ENCODE results near the gene IFT43. TPM values are rescaled to one million over a fixed set of nuclear protein-coding genes. Genes with fewer than 3 reads are reported as not detected.
A peak's percentile ranks its signal among the peaks of the same experiment; 100 is the strongest.

IFT43 gene
- total RNA-seq, 1 experiment from 2014 or later, result 19.5 TPM

- POLR2A ChIA-PET, result interaction anchor here (0.6 to 1.1 kb wide), 4 partner anchors 77 to 648 kb away, joined by 3 to 4 read pairs (median 3); no protein-coding TSS in a partner anchor
- H3K4me1 ChIP-seq, result peaks cover 8% of the 10 kb centered on the region
These were observed 2.6 kb upstream of the IFT43 start for GRCh38 chr14:75983019-75983358.

GRCh38 chr14:75984674-75985073 is 889 bp upstream of the IFT43 start:
- Histone ChIP-seq H3K4me1 (peaks cover 8% of the 10 kb centered on the region), H3K27me3 (replicated peaks; ENCODE audit: control insufficient read depth, insufficient read depth, low read length) (no peaks in the 10 kb centered on the region), H3K9me3 (no peaks in the 10 kb centered on the region), H3K4me3 (ENCODE audit: low read depth, low read length) (no peak overlapping the region), H3K36me3 (ENCODE audit: control insufficient read depth, insufficient read depth, low read length) (no peaks in the 10 kb centered on the region)
- BruUV-seq (replicated peaks), result no TSS peak
- no peaks in the 10 kb centered on the region for H3K9me3 Mint-ChIP-seq (ENCODE audit: unreplicated experiment)
- no peak overlapping the region for H3K27ac Mint-ChIP-seq (ENCODE audit: unreplicated experiment)
- intact Hi-C loops (cut with micrococcal nuclease; ENCODE audit: unreplicated experiment), result no loop called here
- no peak for TF ChIP-seq CTCF (IDR thresholded peaks at IDR 0.05; ENCODE audit: insufficient read depth in 1 of 2, low read depth in 1 of 2, low read length in 1 of 2, severe bottlenecking in 1 of 2, unreplicated experiment in 1 of 2)
- peak overlapping the region; percentile 89 for H3K4me3 Mint-ChIP-seq (ENCODE audit: unreplicated experiment)
- POLR2A ChIA-PET, result no interaction called here
- DNase-seq, result no peak
- H3K36me3 Mint-ChIP-seq (ENCODE audit: insufficient read depth, unreplicated experiment), result peaks cover 10% of the 10 kb centered on the region
- no peaks in the 10 kb centered on the region for H3K27me3 Mint-ChIP-seq (ENCODE audit: insufficient read depth, unreplicated experiment)
- peaks cover 25% of the 10 kb centered on the region for H3K4me1 Mint-ChIP-seq (ENCODE audit: low read depth, unreplicated experiment)
- CTCF ChIA-PET, result interaction anchor here (0.6 to 1.4 kb wide), 3 partner anchors 47 to 275 kb away, joined by 3 to 6 read pairs (median 4); no protein-coding TSS in a partner anchor

More at GRCh38 chr14:75983019-75983358, 2.6 kb upstream of the IFT43 start:
- DNase-seq, result no peak
- Mint-ChIP-seq H3K27ac (ENCODE audit: unreplicated experiment) (peak overlapping the region; percentile 39), H3K4me3 (ENCODE audit: unreplicated experiment) (peak overlapping the region; percentile 79), H3K4me1 (ENCODE audit: low read depth, unreplicated experiment) (peaks cover 34% of the 10 kb centered on the region), H3K9me3 (ENCODE audit: unreplicated experiment) (no peaks in the 10 kb centered on the region), H3K27me3 (ENCODE audit: insufficient read depth, unreplicated experiment) (no peaks in the 10 kb centered on the region), H3K36me3 (ENCODE audit: insufficient read depth, unreplicated experiment) (peaks cover 10% of the 10 kb centered on the region)
- no peak for TF ChIP-seq CTCF (IDR thresholded peaks at IDR 0.05; ENCODE audit: insufficient read depth in 1 of 2, low read depth in 1 of 2, low read length in 1 of 2, severe bottlenecking in 1 of 2, unreplicated experiment in 1 of 2)
- BruUV-seq (replicated peaks), result no TSS peak
- CTCF ChIA-PET, result interaction anchor here (0.6 to 5.9 kb wide), 30 partner anchors 10 to 1221 kb away, joined by 3 to 96 read pairs (median 4); partner anchors contain the start of genes FLVCR2 and TTLL5
- H3K4me3 ChIP-seq (ENCODE audit: low read depth, low read length), result peak overlapping the region; percentile 56
- H3K36me3 ChIP-seq (ENCODE audit: control insufficient read depth, insufficient read depth, low read length), result no peaks in the 10 kb centered on the region
- no peaks in the 10 kb centered on the region for H3K9me3 ChIP-seq
- intact Hi-C loops (cut with micrococcal nuclease; ENCODE audit: unreplicated experiment), result no loop called here
- H3K27me3 ChIP-seq (replicated peaks; ENCODE audit: control insufficient read depth, insufficient read depth, low read length), result no peaks in the 10 kb centered on the region

- no peaks in the 10 kb centered on the region for H3K9me3 Mint-ChIP-seq (ENCODE audit: unreplicated experiment)
- POLR2A ChIA-PET, result no interaction called here
- peak overlapping the region; percentile 84 for H3K27ac Mint-ChIP-seq (ENCODE audit: unreplicated experiment)
- intact Hi-C loops (cut with micrococcal nuclease; ENCODE audit: unreplicated experiment), result no loop called here
- H3K4me1 ChIP-seq, result no peaks in the 10 kb centered on the region; the same call in 1 of the 2 replicates
- no peaks in the 10 kb centered on the region; the same call in 1 of the 2 replicates for H3K36me3 ChIP-seq (ENCODE audit: control insufficient read depth, insufficient read depth, low read length)
- no peak for TF ChIP-seq CTCF (IDR thresholded peaks at IDR 0.05; ENCODE audit: insufficient read depth in 1 of 2, low read depth in 1 of 2, low read length in 1 of 2, severe bottlenecking in 1 of 2, unreplicated experiment in 1 of 2)
- peaks cover 14% of the 10 kb centered on the region for H3K4me1 Mint-ChIP-seq (ENCODE audit: low read depth, unreplicated experiment)
- no peaks in the 10 kb centered on the region for H3K27me3 ChIP-seq (replicated peaks; ENCODE audit: control insufficient read depth, insufficient read depth, low read length)
- CTCF ChIA-PET, result interaction anchor here (0.7 to 1.8 kb wide), 3 partner anchors 192 to 635 kb away, joined by 6 to 7 read pairs (median 7); no protein-coding TSS in a partner anchor
- H3K36me3 Mint-ChIP-seq (ENCODE audit: insufficient read depth, unreplicated experiment), result peaks cover 15% of the 10 kb centered on the region
- peak overlapping the region; percentile 71 for H3K4me3 ChIP-seq (ENCODE audit: low read depth, low read length)
- peak overlapping the region; percentile 89 for H3K4me3 Mint-ChIP-seq (ENCODE audit: unreplicated experiment)
- BruUV-seq (replicated peaks), result no TSS peak
- DNase-seq, result no peak
- no peaks in the 10 kb centered on the region for H3K9me3 ChIP-seq
- no peaks in the 10 kb centered on the region for H3K27me3 Mint-ChIP-seq (ENCODE audit: insufficient read depth, unreplicated experiment)
These were observed 839 bp downstream of the IFT43 start for GRCh38 chr14:75986439-75986765.
